ENCODE data around the gene PEF1. TPM values are rescaled to one million over a fixed set of nuclear protein-coding genes. Genes with fewer than 3 reads are reported as not detected.

Gene PEF1
- total RNA-seq, 2 donors from 2014 or later: 42.9 to 66.8 TPM

GRCh38 chr1:31667065-31667785 lies 22.5 kb upstream of the PEF1 start:
- peaks cover 0 to 58% of the 10 kb centered on the region in 2 donors for H3K4me1 ChIP-seq
- no peak for TF ChIP-seq CTCF (IDR thresholded peaks at IDR 0.05)
- no peaks in the 10 kb centered on the region for H3K36me3 ChIP-seq
- no peak overlapping the region for H3K4me3 ChIP-seq
- H3K27ac ChIP-seq: no peak overlapping the region
- no peak for DNase-seq (ENCODE audit: low spot score)
- no peaks in the 10 kb centered on the region for H3K9me3 ChIP-seq
- no peaks in the 10 kb centered on the region for H3K27me3 ChIP-seq

- no peak for TF ChIP-seq CTCF (IDR thresholded peaks at IDR 0.05)
- Histone ChIP-seq H3K36me3 (no peaks in the 10 kb centered on the region), H3K27ac (peak overlapping the region; percentile 18 to 42), H3K27me3 (no peaks in the 10 kb centered on the region), H3K4me1 (peaks cover 0 to 50% of the 10 kb centered on the region in 2 donors), H3K4me3 (no peak overlapping the region), H3K9me3 (no peaks in the 10 kb centered on the region)
- no peak for DNase-seq (ENCODE audit: low spot score)
Measured at GRCh38 chr1:31666263-31666963, 21.7 kb upstream of the PEF1 start.

- no peaks in the 10 kb centered on the region for H3K36me3 ChIP-seq
- H3K27ac ChIP-seq: no peak overlapping the region
- no peaks in the 10 kb centered on the region for H3K9me3 ChIP-seq
- TF ChIP-seq CTCF (IDR thresholded peaks at IDR 0.05): no peak
- H3K4me1 ChIP-seq: peaks cover 0 to 39% of the 10 kb centered on the region in 2 donors
- no peak for DNase-seq (ENCODE audit: low spot score)
- no peak overlapping the region for H3K4me3 ChIP-seq
- no peaks in the 10 kb centered on the region for H3K27me3 ChIP-seq
Measured at GRCh38 chr1:31665234-31665878, 20.7 kb upstream of the PEF1 start.

GRCh38 chr1:31664528-31664927 lies 19.9 kb upstream of the PEF1 start:
- Histone ChIP-seq H3K27ac (no peak overlapping the region), H3K36me3 (no peaks in the 10 kb centered on the region), H3K4me3 (no peak overlapping the region), H3K9me3 (no peaks in the 10 kb centered on the region), H3K27me3 (no peaks in the 10 kb centered on the region), H3K4me1 (peaks cover 0 to 31% of the 10 kb centered on the region in 2 donors)
- no peak for DNase-seq (ENCODE audit: low spot score)
- no peak for TF ChIP-seq CTCF (IDR thresholded peaks at IDR 0.05)

GRCh38 chr1:31663622-31664452 lies 19.2 kb upstream of the PEF1 start:
- peak; percentile 69 for DNase-seq (ENCODE audit: low spot score)
- peaks cover 0 to 24% of the 10 kb centered on the region in 2 donors for H3K4me1 ChIP-seq

More at GRCh38 chr1:31663622-31664452, 19.2 kb upstream of the PEF1 start:
- H3K36me3 ChIP-seq: peaks cover 3% of the 10 kb centered on the region
- H3K27ac ChIP-seq: no peak overlapping the region
- TF ChIP-seq CTCF (IDR thresholded peaks at IDR 0.05): peak; percentile 94 to 95
- H3K4me3 ChIP-seq: no peak overlapping the region
- no peaks in the 10 kb centered on the region for H3K9me3 ChIP-seq
- H3K27me3 ChIP-seq: no peaks in the 10 kb centered on the region

All from right atrium auricular region (tissue), 2 donors.